HG03575 (cell line): ENCODE results near the gene MAPK8IP3.

Experiments
- ATAC-seq: cut with Tn5 transposase; IDR thresholded peaks from one replicate; pipeline ENCODE4 v1.9.1; 2021; ENCODE audit not compliant: unreplicated experiment, insufficient number of reproducible peaks, low FRiP score; ENCODE audit errors: extremely low read depth

MAPK8IP3 gene

DNA sequence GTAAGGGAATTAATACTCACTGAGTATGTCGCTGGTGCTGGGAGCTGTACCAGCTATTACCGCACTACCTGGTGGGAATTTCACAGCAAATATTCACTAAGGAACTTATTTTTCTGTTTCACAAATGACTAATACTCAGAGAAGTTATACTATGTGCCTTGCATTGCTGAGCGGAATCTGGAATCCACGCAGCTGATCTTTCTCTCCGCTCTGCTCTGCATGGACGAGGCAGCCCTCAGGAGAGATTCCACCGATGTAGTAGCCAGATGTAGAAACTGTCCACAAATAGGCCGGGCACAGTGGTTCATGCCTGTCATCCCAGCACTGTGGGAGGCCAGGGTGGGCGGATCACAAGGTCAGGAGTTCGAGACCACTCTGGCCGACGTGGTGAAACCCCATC is 48.2 kb downstream of the MAPK8IP3 start:
- ATAC-seq, result no peak

GRCh38 chr16:1757714-1758461 is 51.9 kb downstream of the MAPK8IP3 start:
- no peak for ATAC-seq

- ATAC-seq, result no peak
Measured at GRCh38 chr16:1758923-1759322, 52.9 kb downstream of the MAPK8IP3 start.

DNA sequence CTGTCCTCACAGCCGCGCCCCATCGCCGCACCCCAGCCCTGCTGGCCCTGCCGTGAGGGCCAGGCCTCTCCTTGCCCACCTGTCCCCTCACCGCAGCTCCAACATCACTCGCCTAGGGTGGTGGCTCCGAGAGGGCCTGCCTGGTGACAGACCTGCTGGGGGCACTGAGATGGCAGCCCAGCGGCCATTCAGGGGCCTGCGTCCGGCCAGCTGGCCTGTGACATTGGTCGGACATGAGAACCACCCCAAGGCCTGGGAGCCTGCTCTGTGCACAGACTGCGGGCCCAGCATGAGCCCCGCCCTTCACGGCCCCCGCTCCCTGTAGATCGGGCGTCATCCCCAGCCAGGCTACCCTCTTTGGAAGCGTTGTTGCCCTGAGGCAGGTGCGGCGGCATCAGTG is 53.5 kb downstream of the MAPK8IP3 start:
- ATAC-seq, result no peak

GRCh38 chr16:1760911-1761310 is 54.9 kb downstream of the MAPK8IP3 start:
- ATAC-seq, result no peak

GRCh38 chr16:1761751-1762150 is 55.8 kb downstream of the MAPK8IP3 start:
- no peak for ATAC-seq

- ATAC-seq, result no peak
Measured at GRCh38 chr16:1762196-1762878, 56.3 kb downstream of the MAPK8IP3 start.

- ATAC-seq, result no peak
Measured at GRCh38 chr16:1762879-1763520, 57.0 kb downstream of the MAPK8IP3 start.

- ATAC-seq, result no peak
Measured at GRCh38 chr16:1763521-1764511, 57.8 kb downstream of the MAPK8IP3 start.

DNA sequence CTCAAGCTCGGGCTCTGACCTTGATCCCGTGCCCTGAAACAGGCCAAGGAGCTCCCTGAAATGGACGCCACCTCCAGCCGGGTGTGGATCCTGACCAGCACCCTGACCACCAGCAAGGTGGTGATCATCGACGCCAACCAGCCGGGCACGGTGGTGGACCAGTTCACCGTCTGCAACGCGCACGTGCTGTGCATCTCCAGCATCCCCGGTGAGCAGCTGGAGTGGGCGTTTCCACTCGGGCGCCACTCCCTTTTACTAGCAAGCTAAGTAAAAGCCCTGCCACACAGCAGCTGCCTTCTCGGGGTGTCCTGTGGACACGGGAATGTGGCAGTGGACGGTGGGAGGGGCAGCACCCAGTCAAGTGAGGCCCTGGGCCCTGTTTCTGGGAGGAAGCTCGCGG is 59.0 kb downstream of the MAPK8IP3 start:
- ATAC-seq, result no peak

DNA sequence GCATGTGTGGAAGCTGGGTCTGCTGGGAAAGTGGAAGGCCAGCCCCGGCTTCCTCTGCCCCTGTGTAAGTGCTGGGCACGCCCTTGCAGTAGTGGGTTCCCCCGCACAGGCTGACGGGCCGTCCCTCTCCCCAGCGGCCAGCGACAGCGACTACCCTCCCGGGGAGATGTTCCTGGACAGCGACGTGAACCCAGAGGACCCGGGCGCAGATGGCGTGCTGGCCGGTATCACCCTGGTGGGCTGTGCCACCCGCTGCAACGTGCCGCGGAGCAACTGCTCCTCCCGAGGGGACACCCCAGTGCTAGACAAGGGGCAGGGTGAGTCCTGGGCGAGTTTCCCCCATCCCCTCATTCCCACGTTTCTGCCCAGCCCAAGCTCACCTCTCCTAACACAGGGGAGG is 59.8 kb downstream of the MAPK8IP3 start:
- ATAC-seq, result no peak

DNA sequence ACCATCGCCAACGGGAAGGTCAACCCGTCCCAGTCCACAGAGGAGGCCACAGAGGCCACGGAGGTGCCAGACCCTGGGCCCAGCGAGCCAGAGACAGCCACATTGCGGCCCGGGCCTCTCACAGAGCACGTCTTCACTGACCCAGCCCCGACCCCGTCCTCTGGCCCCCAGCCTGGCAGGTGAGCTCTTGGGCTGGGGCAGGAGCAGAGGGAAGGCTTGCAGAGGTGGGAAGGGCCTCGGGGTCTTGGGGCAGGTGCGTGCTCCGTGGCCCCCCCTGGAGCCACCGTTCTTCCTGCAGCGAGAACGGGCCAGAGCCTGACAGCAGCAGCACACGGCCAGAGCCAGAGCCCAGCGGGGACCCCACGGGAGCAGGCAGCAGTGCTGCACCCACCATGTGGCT is 60.2 kb downstream of the MAPK8IP3 start:
- ATAC-seq, result no peak

DNA sequence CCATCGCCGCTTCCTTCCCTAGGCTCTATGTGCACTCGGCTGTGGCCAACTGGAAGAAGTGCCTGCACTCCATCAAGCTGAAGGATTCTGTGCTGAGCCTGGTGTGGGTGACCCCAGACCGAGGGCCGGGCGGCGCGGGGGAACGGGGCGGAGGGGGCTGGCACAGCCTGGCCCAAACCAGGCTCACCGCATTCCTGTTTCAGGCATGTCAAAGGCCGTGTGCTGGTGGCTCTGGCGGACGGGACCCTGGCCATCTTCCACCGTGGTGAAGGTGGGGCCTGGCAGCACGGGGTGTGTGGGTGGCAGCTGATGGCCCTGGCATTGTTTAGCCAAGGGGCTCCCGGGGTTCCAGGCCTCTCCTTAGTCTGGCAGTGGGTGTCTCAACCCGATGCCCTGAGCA is 60.7 kb downstream of the MAPK8IP3 start:
- no peak for ATAC-seq

DNA sequence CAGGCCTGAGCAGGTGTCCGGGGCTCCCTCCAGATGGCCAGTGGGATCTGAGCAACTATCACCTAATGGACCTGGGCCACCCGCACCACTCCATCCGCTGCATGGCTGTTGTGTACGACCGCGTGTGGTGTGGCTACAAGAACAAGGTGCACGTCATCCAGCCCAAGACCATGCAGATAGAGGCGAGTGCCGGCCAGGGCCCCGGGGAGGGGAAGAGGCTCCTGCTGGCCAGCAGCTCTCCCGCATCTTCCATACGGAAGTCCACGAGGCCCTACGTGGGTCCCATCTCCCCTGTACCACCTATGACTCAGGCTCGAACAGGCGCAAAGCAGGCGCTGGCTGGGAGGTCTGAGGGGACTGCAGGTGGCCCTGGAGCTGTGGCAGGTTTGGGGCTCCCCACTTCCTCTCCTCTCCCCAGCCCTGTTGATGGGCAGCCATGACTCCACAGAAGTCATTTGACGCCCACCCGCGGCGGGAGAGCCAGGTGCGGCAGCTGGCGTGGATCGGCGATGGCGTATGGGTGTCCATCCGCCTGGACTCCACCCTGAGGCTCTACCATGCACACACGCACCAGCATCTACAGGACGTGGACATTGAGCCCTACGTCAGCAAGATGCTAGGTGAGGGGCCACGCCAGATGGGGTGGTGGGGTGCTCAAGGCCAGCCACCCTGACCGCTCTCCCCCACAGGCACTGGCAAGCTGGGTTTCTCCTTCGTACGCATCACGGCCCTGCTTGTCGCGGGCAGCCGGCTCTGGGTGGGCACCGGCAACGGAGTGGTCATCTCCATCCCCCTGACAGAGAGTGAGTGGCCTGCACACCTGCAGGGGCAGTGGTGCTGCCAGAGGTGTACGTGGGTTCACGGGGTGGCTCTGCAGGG is 61.4 kb downstream of the MAPK8IP3 start:
- ATAC-seq, result no peak

DNA sequence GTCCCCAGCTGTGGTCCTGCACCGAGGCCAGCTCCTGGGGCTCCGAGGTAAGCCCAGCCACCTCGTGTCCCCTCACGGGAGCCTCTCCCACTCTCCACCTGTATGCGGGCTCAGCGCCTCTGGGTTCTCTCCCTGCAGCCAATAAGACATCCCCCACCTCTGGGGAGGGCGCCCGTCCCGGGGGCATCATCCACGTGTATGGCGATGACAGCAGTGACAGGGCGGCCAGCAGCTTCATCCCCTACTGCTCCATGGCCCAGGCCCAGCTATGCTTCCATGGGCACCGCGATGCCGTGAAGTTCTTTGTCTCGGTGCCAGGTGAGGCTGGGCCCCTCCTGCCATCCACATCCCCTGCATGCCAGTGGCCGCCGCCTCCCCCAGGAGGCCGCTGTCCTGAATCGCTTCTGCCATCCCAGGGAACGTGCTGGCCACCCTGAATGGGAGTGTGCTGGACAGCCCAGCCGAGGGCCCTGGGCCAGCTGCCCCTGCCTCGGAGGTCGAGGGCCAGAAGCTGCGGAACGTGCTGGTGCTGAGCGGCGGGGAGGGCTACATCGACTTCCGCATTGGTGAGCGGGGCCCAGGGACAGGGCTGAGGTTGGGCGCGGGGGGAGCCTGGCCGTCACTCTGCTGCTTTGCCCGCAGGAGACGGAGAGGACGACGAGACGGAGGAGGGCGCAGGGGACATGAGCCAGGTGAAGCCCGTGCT is 62.2 kb downstream of the MAPK8IP3 start:
- ATAC-seq, result no peak

DNA sequence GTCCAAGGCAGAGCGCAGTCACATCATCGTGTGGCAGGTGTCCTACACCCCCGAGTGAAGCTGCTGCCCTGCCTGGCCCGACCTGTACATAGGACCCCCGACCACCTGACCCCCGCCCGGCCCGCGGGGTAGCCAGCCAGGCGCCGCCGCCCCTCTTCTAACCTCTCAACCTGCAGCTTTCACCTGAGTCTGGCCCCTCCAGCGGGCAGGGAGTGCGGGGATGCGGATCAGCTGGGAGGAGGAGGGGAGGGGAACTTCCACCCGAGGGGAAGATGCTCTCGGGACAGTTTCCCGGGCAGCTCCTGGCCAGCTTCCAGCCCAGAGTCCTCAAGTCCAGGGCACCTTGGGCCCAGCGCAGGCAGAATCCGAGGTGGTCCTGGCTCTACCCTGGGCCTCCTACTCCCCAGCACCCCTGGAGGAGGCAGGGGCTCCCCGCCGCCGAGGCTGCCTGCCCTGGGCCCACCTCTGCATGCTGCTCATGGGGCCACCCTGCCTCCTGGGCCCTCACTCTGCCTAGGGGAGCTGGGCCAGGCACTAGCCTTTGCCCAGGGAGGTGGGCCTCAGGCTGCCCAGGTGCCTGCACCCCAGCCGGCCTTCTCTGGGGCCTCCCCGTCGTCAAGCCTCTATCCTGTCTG is 62.9 kb downstream of the MAPK8IP3 start:
- ATAC-seq, result no peak
